Measurements from ENCODE around the gene TEX2.

Gene TEX2

GRCh38 chr17:64130559-64131001 is 132.5 kb downstream of the TEX2 start:
- H3K4me2 ChIP-seq (ENCODE audit: low read length, poor library complexity, severe bottlenecking), result peak overlapping the region; percentile 98

GRCh38 chr17:64129765-64130558 is 133.1 kb downstream of the TEX2 start, which contains the start of gene ERN1:
Gene ERN1 (minus strand): TSS chr17:64130144. CDS start chr17:64130029, 115 bp downstream.
- Histone ChIP-seq H4K91ac (ENCODE audit: low read length) (peak within 1 kb of the TSS; percentile 83), H2BK120ac (ENCODE audit: low read depth, low read length) (peak within 1 kb of the TSS; percentile 92), H3K4me1 (ENCODE audit: control insufficient read depth, insufficient read depth, low read depth, low read length) (peaks cover 11% of the 10 kb centered on the region), H2AFZ (ENCODE audit: low read depth, low read length) (peak within 1 kb of the TSS; percentile 95), H3K4ac (ENCODE audit: low read depth in 1 of 2, low read length in 2 of 2) (peak within 1 kb of the TSS; percentile 87 to 91), H2BK15ac (ENCODE audit: low read depth, poor library complexity, severe bottlenecking) (peak within 1 kb of the TSS; percentile 90), H3K14ac (ENCODE audit: low read length in 2 of 2) (peak within 1 kb of the TSS; percentile 86 to 93), H3K79me1 (replicated peaks; ENCODE audit: low read length, poor library complexity, severe bottlenecking) (peaks cover 10% of the 10 kb centered on the region), H3K36me3 (ENCODE audit: control insufficient read depth in 1 of 2, insufficient read depth in 2 of 2, low read depth in 1 of 2, low read length in 2 of 2) (no peaks in the 10 kb centered on the region), H2AK5ac (ENCODE audit: low read length, severe bottlenecking) (no peak within 1 kb of the TSS), H4K8ac (ENCODE audit: low read length) (peak within 1 kb of the TSS; percentile 98), H3K4me3 (ENCODE audit: insufficient read depth in 1 of 2, low read depth in 1 of 2, low read length in 2 of 2) (peak within 1 kb of the TSS; percentile 90 to 95), H3K23ac (ENCODE audit: low read length in 2 of 2) (peak within 1 kb of the TSS; percentile 89 to 98), H2BK5ac (ENCODE audit: low read depth, low read length, poor library complexity, severe bottlenecking) (peak within 1 kb of the TSS; percentile 73), H3K27me3 (ENCODE audit: control insufficient read depth in 1 of 2, insufficient read depth in 1 of 2, low read length in 2 of 2) (no peaks in the 10 kb centered on the region), H3K4me2 (ENCODE audit: low read length, poor library complexity, severe bottlenecking) (peak within 1 kb of the TSS; percentile 98), H3K27ac (ENCODE audit: low read length, poor library complexity, severe bottlenecking) (peak within 1 kb of the TSS; percentile 87), H3K9me3 (ENCODE audit: control insufficient read depth, low read length) (no peaks in the 10 kb centered on the region), H3K9ac (ENCODE audit: low read length) (peak within 1 kb of the TSS; percentile 90), H3K18ac (ENCODE audit: low read depth in 1 of 2, low read length in 2 of 2) (peak within 1 kb of the TSS; percentile 95 to 98), H2BK12ac (ENCODE audit: low read length in 2 of 2) (peak within 1 kb of the TSS; percentile 54 to 88)
- DNase-seq, result peak; percentile 95
- under 1% methylated on average over 58 of the region's 98 CpGs for WGBS

More at GRCh38 chr17:64130559-64131001, 132.5 kb downstream of the TEX2 start:
- Histone ChIP-seq H3K9me3 (ENCODE audit: control insufficient read depth, low read length) (no peaks in the 10 kb centered on the region), H3K9ac (ENCODE audit: low read length) (peak overlapping the region; percentile 90), H2AFZ (ENCODE audit: low read depth, low read length) (peak overlapping the region; percentile 95), H3K23ac (ENCODE audit: low read length in 2 of 2) (peak overlapping the region in 1 of 2 experiments; percentile 89), H3K4me3 (ENCODE audit: insufficient read depth in 1 of 2, low read depth in 1 of 2, low read length in 2 of 2) (peak overlapping the region; percentile 67 to 74), H2BK15ac (ENCODE audit: low read depth, poor library complexity, severe bottlenecking) (peak overlapping the region; percentile 87), H3K4ac (ENCODE audit: low read depth in 1 of 2, low read length in 2 of 2) (peak overlapping the region; percentile 87 to 91), H3K27me3 (ENCODE audit: control insufficient read depth in 1 of 2, insufficient read depth in 1 of 2, low read length in 2 of 2) (no peaks in the 10 kb centered on the region), H3K14ac (ENCODE audit: low read length in 2 of 2) (peak overlapping the region in 1 of 2 experiments; percentile 81), H3K27ac (ENCODE audit: low read length, poor library complexity, severe bottlenecking) (peak overlapping the region; percentile 87), H4K91ac (ENCODE audit: low read length) (peak overlapping the region; percentile 61), H2BK5ac (ENCODE audit: low read depth, low read length, poor library complexity, severe bottlenecking) (peak overlapping the region; percentile 73), H2BK12ac (ENCODE audit: low read length in 2 of 2) (peak overlapping the region; percentile 23 to 25), H3K36me3 (ENCODE audit: control insufficient read depth in 1 of 2, insufficient read depth in 2 of 2, low read depth in 1 of 2, low read length in 2 of 2) (no peaks in the 10 kb centered on the region), H3K18ac (ENCODE audit: low read depth in 1 of 2, low read length in 2 of 2) (peak overlapping the region; percentile 91), H4K8ac (ENCODE audit: low read length) (peak overlapping the region; percentile 98), H3K79me1 (replicated peaks; ENCODE audit: low read length, poor library complexity, severe bottlenecking) (peaks cover 8% of the 10 kb centered on the region), H2BK120ac (ENCODE audit: low read depth, low read length) (peak overlapping the region; percentile 92), H3K4me1 (ENCODE audit: control insufficient read depth, insufficient read depth, low read depth, low read length) (peaks cover 9% of the 10 kb centered on the region), H2AK5ac (ENCODE audit: low read length, severe bottlenecking) (no peak overlapping the region)
- 22% methylated on average over 23 of the region's 24 CpGs for WGBS
- peak; percentile 87 for DNase-seq

GRCh38 chr17:64129515-64129764 is 133.6 kb downstream of the TEX2 start:
- Histone ChIP-seq H2AK5ac (ENCODE audit: low read length, severe bottlenecking) (no peak overlapping the region), H3K14ac (ENCODE audit: low read length in 2 of 2) (peak overlapping the region; percentile 86 to 93), H3K79me1 (replicated peaks; ENCODE audit: low read length, poor library complexity, severe bottlenecking) (peaks cover 11% of the 10 kb centered on the region), H3K36me3 (ENCODE audit: control insufficient read depth in 1 of 2, insufficient read depth in 2 of 2, low read depth in 1 of 2, low read length in 2 of 2) (no peaks in the 10 kb centered on the region), H2BK120ac (ENCODE audit: low read depth, low read length) (peak overlapping the region; percentile 73), H3K9ac (ENCODE audit: low read length) (peak overlapping the region; percentile 88), H3K27me3 (ENCODE audit: control insufficient read depth in 1 of 2, insufficient read depth in 1 of 2, low read length in 2 of 2) (no peaks in the 10 kb centered on the region), H3K4ac (ENCODE audit: low read depth in 1 of 2, low read length in 2 of 2) (peak overlapping the region in 1 of 2 experiments; percentile 24), H3K18ac (ENCODE audit: low read depth in 1 of 2, low read length in 2 of 2) (peak overlapping the region; percentile 95 to 98), H2BK15ac (ENCODE audit: low read depth, poor library complexity, severe bottlenecking) (peak overlapping the region; percentile 90), H2AFZ (ENCODE audit: low read depth, low read length) (peak overlapping the region; percentile 60), H3K27ac (ENCODE audit: low read length, poor library complexity, severe bottlenecking) (peak overlapping the region; percentile 39), H2BK5ac (ENCODE audit: low read depth, low read length, poor library complexity, severe bottlenecking) (no peak overlapping the region), H3K4me2 (ENCODE audit: low read length, poor library complexity, severe bottlenecking) (peak overlapping the region; percentile 87), H3K4me3 (ENCODE audit: insufficient read depth in 1 of 2, low read depth in 1 of 2, low read length in 2 of 2) (peak overlapping the region; percentile 90 to 95), H4K8ac (ENCODE audit: low read length) (peak overlapping the region; percentile 49), H3K4me1 (ENCODE audit: control insufficient read depth, insufficient read depth, low read depth, low read length) (peaks cover 11% of the 10 kb centered on the region), H2BK12ac (ENCODE audit: low read length in 2 of 2) (peak overlapping the region in 1 of 2 experiments; percentile 23), H4K91ac (ENCODE audit: low read length) (peak overlapping the region; percentile 83), H3K23ac (ENCODE audit: low read length in 2 of 2) (peak overlapping the region; percentile 80 to 98), H3K9me3 (ENCODE audit: control insufficient read depth, low read length) (no peaks in the 10 kb centered on the region)
- WGBS, result 0% methylated on average over 25 of the region's 31 CpGs
- DNase-seq, result no peak

- H3K14ac ChIP-seq (ENCODE audit: low read length in 2 of 2), result no peak overlapping the region
- 24% methylated on average over 15 of the region's 15 CpGs for WGBS
- peak overlapping the region; percentile 95 to 98 for H3K18ac ChIP-seq (ENCODE audit: low read depth in 1 of 2, low read length in 2 of 2)
These were observed 134.1 kb downstream of the TEX2 start for GRCh38 chr17:64128787-64129514.

More at GRCh38 chr17:64128787-64129514, 134.1 kb downstream of the TEX2 start:
- H2BK120ac ChIP-seq (ENCODE audit: low read depth, low read length), result peak overlapping the region; percentile 43
- no peaks in the 10 kb centered on the region for H3K36me3 ChIP-seq (ENCODE audit: control insufficient read depth in 1 of 2, insufficient read depth in 2 of 2, low read depth in 1 of 2, low read length in 2 of 2)
- peak overlapping the region; percentile 88 for H3K9ac ChIP-seq (ENCODE audit: low read length)
- H4K91ac ChIP-seq (ENCODE audit: low read length), result no peak overlapping the region
- peak overlapping the region; percentile 39 for H3K27ac ChIP-seq (ENCODE audit: low read length, poor library complexity, severe bottlenecking)
- H3K4me1 ChIP-seq (ENCODE audit: control insufficient read depth, insufficient read depth, low read depth, low read length), result peaks cover 11% of the 10 kb centered on the region
- no peaks in the 10 kb centered on the region for H3K27me3 ChIP-seq (ENCODE audit: control insufficient read depth in 1 of 2, insufficient read depth in 1 of 2, low read length in 2 of 2)
- H3K23ac ChIP-seq (ENCODE audit: low read length in 2 of 2), result peak overlapping the region; percentile 80 to 98
- peak overlapping the region; percentile 90 to 95 for H3K4me3 ChIP-seq (ENCODE audit: insufficient read depth in 1 of 2, low read depth in 1 of 2, low read length in 2 of 2)
- H3K4ac ChIP-seq (ENCODE audit: low read depth in 1 of 2, low read length in 2 of 2), result peak overlapping the region in 1 of 2 experiments; percentile 24
- peak overlapping the region; percentile 87 for H3K4me2 ChIP-seq (ENCODE audit: low read length, poor library complexity, severe bottlenecking)
- H3K79me1 ChIP-seq (replicated peaks; ENCODE audit: low read length, poor library complexity, severe bottlenecking), result peaks cover 13% of the 10 kb centered on the region
- no peak overlapping the region for H2AK5ac ChIP-seq (ENCODE audit: low read length, severe bottlenecking)
- no peaks in the 10 kb centered on the region for H3K9me3 ChIP-seq (ENCODE audit: control insufficient read depth, low read length)
- peak overlapping the region in 1 of 2 experiments; percentile 23 for H2BK12ac ChIP-seq (ENCODE audit: low read length in 2 of 2)
- H2AFZ ChIP-seq (ENCODE audit: low read depth, low read length), result peak overlapping the region; percentile 60
- H2BK15ac ChIP-seq (ENCODE audit: low read depth, poor library complexity, severe bottlenecking), result peak overlapping the region; percentile 90
- peak; percentile 56 for DNase-seq
- H2BK5ac ChIP-seq (ENCODE audit: low read depth, low read length, poor library complexity, severe bottlenecking), result no peak overlapping the region
- no peak overlapping the region for H4K8ac ChIP-seq (ENCODE audit: low read length)
